HG02678 (cell line): ENCODE data around the gene STXBP6.
A peak's percentile ranks its signal among the peaks of the same experiment; 100 is the strongest.
"Not testable (repeated sequence)": the region's sequence is repeated elsewhere in the genome, so short reads cannot be mapped to it uniquely, and the experiment has no call there.

Experiments
- ATAC-seq: cut with Tn5 transposase; IDR thresholded peaks from one replicate; pipeline ENCODE4 v1.9.1; 2021; ENCODE audit warnings: mild to moderate bottlenecking, moderate library complexity; ENCODE audit not compliant: unreplicated experiment

Gene STXBP6

DNA sequence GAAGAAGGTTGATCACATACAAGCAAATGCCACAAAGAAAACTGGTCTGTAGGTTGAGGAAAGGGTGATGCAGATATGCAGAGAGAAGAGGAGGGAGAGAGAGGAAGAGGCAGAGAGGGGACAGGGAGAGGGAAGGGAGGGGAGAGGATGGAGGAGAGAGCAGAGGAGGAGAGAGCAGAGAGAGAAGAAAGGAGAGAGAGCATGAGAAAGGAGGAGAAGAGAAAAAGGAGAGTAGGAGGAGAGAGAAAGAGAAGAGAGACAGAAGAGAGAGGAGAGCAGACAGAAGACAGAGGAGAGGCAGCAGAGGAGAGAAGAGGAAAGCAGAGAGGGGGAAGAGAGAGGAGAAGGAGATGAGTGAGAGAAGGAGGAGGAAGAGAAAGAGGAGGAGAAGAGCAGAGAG is 59.2 kb downstream of the STXBP6 start:
- ATAC-seq = no peak

DNA sequence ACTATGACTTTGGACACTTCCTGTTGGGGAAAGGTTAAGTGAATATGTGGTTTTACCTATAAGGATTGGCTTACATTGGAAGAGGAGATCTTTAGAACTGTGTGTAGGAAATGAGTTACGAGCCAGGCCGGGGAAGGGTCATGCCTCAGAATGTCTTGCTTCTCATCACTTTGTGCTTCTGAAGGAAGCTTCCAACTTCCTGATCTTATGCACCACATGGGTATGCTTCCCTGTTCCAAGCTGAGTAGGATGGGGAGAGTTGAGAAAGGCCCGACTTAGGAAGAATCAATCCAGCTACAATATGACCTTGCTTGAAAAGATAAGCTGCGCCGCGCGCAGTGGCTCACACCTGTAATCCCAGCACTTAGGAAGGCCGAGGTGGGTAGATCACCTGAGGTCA is 59.9 kb downstream of the STXBP6 start:
- ATAC-seq = no peak

DNA sequence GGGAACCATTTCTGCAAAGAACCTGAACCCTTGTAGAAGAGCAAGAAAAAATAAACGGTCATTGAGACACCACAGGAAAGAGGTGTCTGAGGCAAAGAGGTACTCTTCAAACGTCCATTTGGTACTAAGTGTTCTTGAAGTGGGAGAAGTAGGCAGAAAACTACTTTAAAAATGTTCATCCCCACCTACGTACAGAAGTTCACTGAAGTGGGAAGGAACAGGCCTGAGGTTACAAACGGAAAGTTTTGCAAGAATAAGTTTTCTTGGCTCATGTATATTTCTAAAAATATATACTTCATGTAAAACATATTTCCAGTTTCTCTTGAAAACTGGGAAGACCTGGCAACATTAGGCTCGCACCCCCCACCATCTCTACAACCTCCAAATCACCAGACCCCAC is 61.2 kb downstream of the STXBP6 start:
- ATAC-seq = no peak

DNA sequence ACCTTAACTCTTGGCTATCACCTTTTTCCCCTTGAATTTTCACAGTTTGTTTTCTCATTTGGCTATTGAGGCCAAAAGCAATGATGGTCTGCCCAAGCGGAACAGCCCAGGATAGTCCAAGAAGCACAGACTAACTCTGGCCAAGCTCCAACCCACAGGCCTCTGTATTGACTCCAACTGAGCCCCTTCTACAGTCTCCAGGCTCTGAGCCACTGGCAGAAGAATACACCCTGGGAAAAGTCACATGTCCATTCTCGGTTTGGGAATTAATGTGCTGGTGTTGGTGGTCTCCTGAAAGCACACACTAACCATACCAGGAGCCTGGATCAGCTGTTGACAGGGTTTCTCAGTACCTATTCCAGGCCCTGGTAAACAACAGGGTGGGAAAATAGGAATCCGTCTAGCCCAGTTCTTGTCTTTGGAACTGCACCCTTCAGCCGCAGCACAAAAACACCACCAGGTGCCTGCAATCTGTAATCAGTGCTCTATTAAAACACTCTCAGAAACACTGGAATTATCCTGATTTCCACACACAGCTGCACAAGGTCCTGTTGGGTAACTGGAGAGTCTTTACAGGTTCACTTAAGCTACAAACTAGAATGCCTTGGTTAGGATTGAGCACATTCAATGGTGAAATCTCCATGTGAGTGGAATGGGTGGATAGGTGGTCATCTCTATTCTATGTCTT is 63.6 kb downstream of the STXBP6 start:
- ATAC-seq = no peak

DNA sequence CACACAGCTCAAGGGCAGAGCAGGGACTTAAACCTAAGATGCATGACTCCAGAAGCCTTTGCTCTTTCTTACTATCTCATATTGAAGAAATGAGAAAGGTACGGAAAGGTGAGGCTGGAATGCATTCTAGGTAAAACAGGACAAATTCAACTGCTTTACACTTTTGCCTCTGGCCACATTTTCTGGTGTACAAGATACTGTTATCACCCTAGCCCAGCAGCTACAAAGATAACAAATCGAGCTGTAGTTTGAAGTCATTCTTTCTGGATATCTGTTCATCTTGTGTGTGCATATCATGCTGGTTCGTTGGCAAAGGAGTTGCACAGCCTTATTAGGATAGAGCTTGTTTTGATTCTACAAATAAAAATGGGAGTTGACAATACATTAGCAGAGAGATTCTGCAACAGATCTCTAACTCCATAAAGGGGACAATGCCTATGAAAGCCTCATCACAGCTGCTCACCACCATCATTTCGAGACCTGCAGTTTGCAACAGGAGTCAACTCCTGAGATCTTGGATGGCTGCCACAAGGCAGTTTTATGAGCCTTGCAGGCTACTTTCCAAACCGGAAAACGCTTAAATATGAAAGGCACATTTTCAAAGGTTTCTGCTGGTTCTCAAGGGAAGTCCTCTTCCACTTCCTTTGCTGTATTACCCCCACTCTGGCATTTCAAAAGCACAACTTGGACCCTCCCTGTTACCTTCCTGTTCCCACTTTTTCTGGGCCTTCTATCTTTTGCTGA is 64.9 kb downstream of the STXBP6 start:
- ATAC-seq = no peak

DNA sequence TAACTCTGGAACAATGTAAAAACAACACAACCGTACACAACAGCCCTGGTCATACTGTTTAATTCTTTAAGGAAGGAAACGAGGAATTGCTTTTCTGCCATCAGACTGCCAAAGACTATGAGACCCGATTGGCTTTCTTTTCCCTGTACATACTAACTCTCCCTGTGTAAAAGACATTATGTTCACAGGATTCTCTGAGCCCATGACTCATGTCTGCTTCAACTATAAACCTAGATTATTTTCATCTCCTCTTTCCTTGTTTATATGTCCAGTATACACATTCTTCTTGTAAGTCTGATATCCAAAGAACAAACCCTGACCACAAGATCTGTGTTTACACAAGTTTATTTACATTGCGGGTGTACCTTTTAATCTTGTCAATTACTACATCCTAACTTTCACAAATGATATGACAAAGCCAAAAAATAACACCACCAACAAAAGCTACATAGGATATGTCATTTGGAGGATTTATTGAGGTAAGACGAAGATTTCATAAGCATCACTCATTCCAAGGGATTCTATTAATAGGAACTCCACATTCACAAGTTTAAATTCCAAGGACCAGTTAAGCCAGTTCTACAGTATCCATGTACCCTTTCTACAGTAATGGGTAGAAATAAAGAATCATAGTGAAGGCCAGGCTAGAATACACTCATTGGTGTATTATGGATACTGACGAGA is 67.3 kb downstream of the STXBP6 start:
- no peak for ATAC-seq

DNA sequence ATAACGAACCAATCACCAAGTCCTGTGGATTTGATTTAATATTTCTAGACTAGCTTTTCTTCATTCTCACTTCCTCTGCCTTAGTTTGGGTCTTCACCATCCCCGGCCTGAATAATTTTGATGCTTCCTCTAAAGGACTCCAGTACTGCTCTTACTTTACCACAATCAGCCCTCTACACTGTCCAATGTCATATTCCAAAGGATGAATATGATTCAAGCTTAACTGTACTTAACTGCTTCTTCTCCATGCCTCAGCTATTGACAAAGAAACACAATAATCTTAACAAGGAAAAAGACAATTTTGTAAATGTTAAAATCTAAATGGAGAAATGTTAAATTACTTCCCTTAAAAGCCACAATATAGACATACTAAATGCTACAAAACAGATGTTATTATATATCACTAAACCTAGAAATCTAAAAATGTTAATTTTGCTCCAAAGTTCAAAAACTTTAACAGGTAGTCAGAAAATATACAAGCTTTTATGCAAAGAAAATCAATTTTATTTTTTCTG is 70.2 kb downstream of the STXBP6 start:
- ATAC-seq = no peak

DNA sequence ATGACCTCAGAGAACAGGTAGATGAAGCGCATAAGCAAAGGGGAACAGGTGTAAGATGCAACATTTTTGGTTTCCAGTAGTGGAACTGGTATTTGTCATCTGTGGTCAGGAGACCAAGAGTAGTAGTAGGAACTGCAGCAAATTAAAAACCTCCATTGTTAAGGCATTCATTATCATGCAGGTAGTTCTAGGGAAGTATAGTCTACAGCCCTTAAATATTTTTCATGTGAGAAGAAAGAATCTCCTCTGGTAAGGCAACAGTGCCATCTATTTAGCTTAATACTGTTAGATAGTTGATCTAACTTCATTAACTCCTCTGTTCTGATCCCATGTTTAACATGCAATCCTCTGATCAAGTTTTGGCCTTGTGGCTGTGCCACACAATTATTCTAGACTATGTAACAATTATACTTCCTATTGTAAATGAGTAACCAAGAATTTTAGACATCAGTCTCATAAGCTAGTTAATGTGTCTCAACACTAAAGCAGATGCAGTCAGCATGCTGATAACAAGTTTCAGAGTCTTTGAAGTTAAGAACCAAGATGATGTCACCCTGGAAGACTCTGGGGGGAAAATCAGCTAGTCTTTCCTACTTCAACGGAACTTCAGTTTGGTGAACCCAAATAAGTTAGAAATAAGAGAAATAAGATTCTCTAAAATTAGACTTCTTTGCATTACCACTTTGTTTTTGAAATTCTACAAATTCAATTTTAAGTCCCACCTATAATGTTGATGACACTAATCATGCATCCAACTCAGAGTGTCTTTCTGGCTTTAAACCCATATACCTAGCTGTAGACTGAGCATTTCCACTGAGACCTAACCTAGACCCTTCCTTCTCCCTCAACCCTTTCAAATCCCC is 70.9 kb downstream of the STXBP6 start:
- peak; percentile 87 for ATAC-seq

DNA sequence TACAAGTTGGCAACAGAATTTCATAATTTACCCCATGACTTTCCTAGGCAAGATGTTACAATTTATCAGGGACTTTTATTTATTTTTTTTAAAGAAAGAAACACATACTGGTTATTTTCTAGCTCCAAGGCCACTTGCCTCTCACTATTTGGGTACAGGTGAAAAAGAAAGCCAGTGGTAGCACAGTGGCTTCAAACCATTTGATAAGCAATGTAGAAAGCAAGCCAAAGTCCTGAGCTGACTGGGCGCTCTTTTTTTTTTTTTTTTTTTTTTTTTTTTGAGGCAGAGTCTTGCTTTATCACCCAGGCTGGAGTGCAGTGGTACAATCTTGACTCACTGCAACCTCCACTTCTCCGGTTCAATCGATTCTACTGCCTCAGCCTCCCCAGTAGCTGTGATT is 73.3 kb downstream of the STXBP6 start:
- ATAC-seq = no peak

DNA sequence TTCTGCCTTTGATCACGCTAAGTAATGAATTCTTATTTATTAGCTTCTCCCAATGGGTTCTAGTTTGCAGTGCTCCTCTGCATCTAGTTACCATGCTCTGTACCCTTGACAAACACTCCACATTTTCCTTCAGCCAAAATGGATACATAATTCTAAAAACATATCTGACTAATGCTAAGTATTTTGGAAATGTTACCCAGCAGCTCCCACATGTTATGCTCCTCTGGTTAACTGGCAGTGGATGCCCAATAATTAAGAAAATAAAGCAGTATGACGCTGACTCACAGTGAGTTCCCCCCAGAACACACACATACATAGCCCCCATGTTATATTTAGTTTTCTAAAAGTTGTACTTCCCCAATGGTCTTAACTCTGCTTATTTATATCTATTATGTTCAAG is 74.6 kb downstream of the STXBP6 start:
- ATAC-seq = no peak

DNA sequence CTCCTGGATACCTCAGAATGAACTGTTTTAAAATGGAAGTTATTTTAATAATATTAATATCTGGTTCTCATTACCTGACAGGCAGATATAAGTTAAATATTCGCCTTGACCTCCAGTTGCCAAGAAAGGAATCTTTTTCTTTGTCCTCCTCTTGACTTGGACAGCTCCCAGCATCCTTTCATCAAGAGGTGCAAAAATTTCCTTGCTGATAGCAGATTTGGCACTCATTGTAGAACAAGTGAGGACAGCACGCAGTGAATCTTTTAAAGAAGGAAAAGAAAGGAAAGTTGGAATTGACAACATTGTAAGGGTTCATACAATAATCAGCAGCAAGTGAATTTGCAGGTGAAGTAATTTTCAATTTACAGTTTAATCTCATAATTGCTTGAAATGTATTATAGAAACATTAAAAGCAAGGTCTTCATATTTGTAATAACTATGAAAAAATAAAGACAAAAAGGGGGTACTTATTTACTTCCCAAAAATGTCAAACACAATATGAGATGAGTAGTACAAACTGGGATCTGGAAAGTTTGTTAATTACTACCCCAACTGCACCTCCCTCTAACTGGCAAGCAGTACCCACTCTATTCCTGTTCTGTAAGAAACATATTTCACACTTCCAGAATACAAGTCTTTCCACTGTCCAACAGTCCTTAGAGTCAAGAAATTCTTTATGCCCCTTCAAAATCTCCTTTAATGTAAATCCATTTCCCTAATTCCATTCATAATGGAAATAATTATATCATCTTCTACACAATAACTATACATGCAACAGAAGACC is 75.2 kb downstream of the STXBP6 start:
- no peak for ATAC-seq

DNA sequence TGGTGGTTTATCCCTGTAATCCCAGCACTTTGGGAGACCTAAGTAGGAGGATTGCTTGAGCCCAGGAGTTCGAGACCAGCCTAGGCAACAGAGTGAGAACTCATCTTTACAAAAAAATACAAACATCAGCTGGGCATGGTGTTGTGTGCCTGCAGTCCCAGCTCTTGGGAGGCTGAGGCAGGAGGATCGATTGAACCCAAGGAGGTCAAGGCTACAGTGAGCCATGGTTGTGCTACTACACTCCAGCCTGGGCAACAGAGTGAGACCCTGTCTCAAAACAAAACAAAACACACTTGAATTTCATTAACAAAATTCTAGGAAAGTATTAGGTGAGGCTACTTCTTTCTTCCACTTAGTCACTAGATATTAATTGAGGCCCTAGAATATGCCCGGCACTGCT is 77.1 kb downstream of the STXBP6 start:
- ATAC-seq = no peak

DNA sequence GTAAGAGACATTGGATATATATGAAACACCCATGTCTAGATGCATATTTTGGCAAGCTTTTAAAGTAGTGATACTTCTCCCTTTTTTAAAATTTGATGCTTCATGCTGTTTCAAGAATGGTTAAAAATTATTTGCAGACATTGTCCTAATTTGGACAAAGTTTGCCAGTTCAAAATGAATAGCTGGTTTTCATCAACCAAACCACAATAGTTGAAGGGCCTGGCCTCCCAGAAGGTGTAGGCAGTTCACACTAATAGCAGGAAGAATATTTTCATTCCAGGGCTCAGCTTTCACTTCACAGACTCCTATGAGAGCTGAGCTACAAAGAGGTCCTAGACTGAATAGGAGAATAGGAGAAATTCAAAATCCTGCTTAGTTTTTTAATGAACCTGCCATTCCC is 78.7 kb downstream of the STXBP6 start:
- ATAC-seq = no peak

DNA sequence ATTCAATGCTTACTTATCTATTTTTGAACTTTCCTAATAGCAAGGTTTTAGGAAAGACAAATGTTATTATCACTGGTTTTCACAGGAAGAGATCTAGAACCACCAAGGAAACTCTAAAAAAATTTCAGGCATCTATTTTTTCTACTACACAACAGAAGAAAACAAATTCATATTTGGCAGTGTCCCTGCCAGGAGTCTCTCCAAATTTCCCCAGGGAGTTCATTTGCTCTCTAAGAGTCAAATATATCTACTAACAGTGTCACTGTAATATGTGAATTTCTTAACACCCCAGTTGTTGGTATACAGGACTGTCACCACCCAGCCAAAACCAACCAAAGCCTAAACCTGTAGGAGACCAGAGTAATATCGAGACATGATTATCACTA is 83.4 kb downstream of the STXBP6 start:
- no peak for ATAC-seq

DNA sequence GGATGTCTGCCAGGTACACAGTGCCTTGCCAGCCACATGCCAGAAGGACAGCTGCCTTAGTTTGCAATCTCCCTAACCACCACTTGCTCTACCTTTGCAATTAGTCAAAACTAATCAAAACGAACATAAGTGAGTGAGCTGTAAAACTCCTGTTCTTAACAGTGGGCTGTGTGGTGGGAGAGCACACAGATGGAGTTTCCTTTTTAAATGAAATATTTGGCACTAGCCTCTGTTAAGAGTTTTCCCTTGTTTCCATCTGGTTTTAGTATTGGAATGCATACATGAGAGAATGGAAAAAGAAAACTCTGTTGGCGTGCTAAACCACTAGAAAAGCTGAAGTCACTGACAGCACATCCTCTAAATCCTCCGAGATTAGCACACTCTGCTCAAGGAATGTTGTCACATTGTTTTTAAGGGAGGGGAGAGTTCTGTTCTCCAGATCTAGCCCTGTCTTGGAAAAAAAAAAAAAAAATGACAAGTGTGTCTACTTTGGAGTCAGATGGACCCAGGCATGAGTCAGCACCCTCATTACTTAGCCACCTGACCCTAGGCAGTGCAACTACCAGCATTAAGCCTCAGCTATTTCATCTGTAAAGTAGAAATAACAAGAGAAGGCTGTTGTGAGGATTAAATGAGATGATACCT is 83.9 kb downstream of the STXBP6 start:
- ATAC-seq = no peak

DNA sequence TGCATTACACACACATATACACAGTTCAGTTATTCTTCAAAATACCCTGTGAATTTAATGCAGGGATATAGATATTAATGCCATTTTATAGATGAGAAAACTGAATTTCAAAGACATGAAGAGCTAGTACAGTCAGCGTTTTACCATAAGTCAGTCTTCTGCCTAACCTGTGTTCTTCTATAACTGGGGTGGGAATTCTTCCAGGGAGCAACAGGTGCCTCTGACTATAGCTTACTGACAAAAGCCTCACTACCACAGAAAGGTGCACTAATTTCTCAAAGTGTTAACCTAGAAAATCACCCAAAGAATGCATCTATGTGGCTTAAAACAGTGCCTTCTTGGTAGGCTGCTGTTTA is 84.4 kb downstream of the STXBP6 start:
- ATAC-seq = no peak

DNA sequence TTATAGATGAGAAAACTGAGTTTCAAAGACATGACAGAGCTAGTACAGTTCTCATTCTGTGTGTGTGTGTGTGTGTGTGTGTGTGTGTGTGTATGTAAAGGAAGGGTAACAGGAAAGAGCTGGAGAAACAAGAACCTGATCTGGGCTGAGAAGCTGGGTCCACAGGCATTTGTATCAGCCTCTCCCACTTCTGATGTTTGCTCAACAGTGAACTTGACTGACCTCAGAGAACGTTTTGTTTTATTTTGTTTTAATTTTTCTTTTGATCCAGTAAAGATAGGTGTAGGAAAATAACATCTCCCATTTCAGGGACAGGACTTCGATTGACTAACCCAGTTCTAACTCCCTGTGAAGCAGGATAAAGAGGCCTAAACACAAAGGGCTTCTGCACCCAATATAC is 85.4 kb downstream of the STXBP6 start:
- no peak for ATAC-seq

DNA sequence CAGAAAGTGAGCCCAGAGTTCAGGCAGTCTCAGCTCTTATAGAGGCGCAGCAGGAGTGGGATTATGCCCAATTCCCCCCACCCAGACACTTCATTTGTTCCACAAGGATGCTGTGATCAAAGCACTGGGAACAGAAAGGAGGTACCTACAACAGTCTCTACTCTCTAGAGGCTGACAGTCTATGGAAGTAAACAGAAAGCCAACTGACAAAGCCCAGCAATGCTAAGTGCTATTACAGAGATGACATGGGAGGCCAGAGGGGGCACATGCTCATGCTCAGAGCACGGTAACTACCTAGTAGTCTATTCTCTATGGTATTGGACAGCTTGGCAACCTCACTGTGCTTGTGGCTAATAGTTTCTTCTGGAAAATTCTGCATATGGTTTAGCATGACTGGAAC is 85.9 kb downstream of the STXBP6 start:
- no peak for ATAC-seq

DNA sequence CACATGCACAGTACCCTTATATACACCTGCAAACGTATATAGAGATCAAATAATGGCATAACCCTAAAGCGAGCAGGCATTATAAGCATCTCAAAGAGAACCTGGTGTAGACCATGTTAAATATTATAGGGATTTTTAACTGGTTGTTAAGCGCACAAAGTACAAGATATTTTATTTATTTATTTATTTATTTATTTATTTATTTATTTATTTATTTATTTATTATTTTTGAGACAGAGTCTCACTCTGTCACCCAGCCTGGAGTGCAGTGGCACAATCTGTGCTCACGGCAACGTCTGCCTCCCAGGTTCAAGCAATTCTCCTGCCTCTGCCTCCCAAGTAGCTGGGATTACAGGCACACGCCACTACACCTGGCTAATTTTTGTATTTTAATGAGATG is 87.8 kb downstream of the STXBP6 start:
- ATAC-seq = not testable (repeated sequence)

DNA sequence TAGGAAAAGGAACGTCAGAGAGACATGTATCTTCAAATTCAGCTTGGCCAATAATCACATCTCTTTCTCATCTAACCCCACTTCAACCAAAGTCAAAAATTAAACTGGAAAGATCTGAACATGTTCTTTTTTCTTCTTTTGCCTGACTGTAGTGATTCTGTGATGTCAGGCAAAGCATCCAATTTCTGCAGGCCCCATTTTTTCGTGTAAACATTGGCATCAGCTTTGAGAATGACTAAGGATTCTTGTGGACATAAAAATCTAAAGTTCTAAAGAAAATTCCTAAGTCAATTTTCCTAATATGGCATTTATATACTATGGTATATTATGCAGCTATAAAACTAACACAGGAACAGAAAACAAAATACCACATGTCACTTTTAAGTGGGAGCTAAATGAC is 89.1 kb downstream of the STXBP6 start:
- ATAC-seq = no peak
